Lower leg skin (tissue), 4 donors: Measurements from ENCODE around the gene TIGIT. TPM values are rescaled to one million over a fixed set of nuclear protein-coding genes. Genes with fewer than 3 reads are reported as not detected.

ENCODE experiments used
- DNase-seq, 2 donors: peaks; one replicate each; pipeline ENCODE4 v3.0.0-alpha.2; 2019; ENCODE audit warnings: low spot score in 2 of 2
- H3K4me3 ChIP-seq: fragments of 200-600 bp; sonication (generic); 2 replicates; pipeline ENCODE4 v1.5.1; 2017; ENCODE audit warnings: mild to moderate bottlenecking, low read depth; ENCODE audit not compliant: poor library complexity, severe bottlenecking
- CTCF ChIP-seq, 3 donors: fragments of 450-650 bp; IDR thresholded peaks; one replicate each; pipeline ENCODE4 v1.5.1; 2016; ENCODE audit warnings: antibody characterized with exemption in 3 of 3, mild to moderate bottlenecking in 3 of 3, moderate library complexity in 2 of 3
- POLR2A ChIP-seq, 2 donors: fragments of 450-650 bp; IDR thresholded peaks; one replicate each; pipeline ENCODE4 v1.6.1; 2016 to 2017; ENCODE audit warnings: antibody characterized with exemption in 2 of 2, mild to moderate bottlenecking in 1 of 2, moderate library complexity in 1 of 2
- WGBS, 2 donors: methylation state at CpG; one replicate each; pipeline ENCODE4 v1.1.5; 2018; 5-methylcytosine and 5-hydroxymethylcytosine counted together
- intact Hi-C: fragments of 100-400 bp; cut with DNase I; formaldehyde crosslinking; loops from one replicate; pipeline ENCODE4 v1.15.0; 2023; ENCODE audit warnings: low total_unique reads
- total RNA-seq, 4 donors: library from RNA; depleted of rRNA; stranded (reverse); fragments of >200 nt; gene quantifications; one replicate each; pipeline ENCODE4 v1.1.0, GENCODE V29; 2016

TIGIT gene
- total RNA-seq, 4 donors from 2014 or later = 1.2 TPM; not detected in 3

- intact Hi-C loops = no loop called here
- peak in 1 of 3 donors; percentile 7 for TF ChIP-seq CTCF (IDR thresholded peaks at IDR 0.05)
- TF ChIP-seq POLR2A (IDR thresholded peaks at IDR 0.05) = no peak
- WGBS, 2 donors = 59% methylated on average over 18 to 23 of the region's 23 CpGs
- peak in 1 of 2 donors; percentile 90 for DNase-seq
- H3K4me3 ChIP-seq = no peak overlapping the region
Observed at GRCh38 chr3:114290911-114291901, 2.6 kb upstream of the TIGIT start.

GRCh38 chr3:114294940-114295480, 1.2 kb downstream of the TIGIT start:
- intact Hi-C loops = no loop called here
- H3K4me3 ChIP-seq = no peak overlapping the region
- WGBS, 2 donors = 81 to 84% methylated on average over 6 of the region's 6 CpGs

GRCh38 chr3:114295946-114296345, 2.1 kb downstream of the TIGIT start:
- TF ChIP-seq POLR2A (IDR thresholded peaks at IDR 0.05) (no peak), CTCF (IDR thresholded peaks at IDR 0.05) (no peak)
- WGBS, 2 donors = 89 to 97% methylated on average over 2 of the region's 2 CpGs
- DNase-seq = no peak
- H3K4me3 ChIP-seq = no peak overlapping the region
- intact Hi-C loops = no loop called here

More at GRCh38 chr3:114294940-114295480, 1.2 kb downstream of the TIGIT start:
- no peak for DNase-seq
- TF ChIP-seq CTCF (IDR thresholded peaks at IDR 0.05) = no peak
- TF ChIP-seq POLR2A (IDR thresholded peaks at IDR 0.05) = no peak

GRCh38 chr3:114299421-114299820, 5.6 kb downstream of the TIGIT start:
- 79 to 84% methylated on average over 13 of the region's 13 CpGs for WGBS, 2 donors
- intact Hi-C loops = no loop called here
- no peak for DNase-seq

GRCh38 chr3:114299941-114300624, 6.3 kb downstream of the TIGIT start:
- WGBS, 2 donors = 86 to 89% methylated on average over 5 of the region's 5 CpGs
- TF ChIP-seq POLR2A (IDR thresholded peaks at IDR 0.05) = no peak
- no peak for TF ChIP-seq CTCF (IDR thresholded peaks at IDR 0.05)
- no peak for DNase-seq
- intact Hi-C loops = no loop called here
- H3K4me3 ChIP-seq = no peak overlapping the region

More at GRCh38 chr3:114299421-114299820, 5.6 kb downstream of the TIGIT start:
- TF ChIP-seq CTCF (IDR thresholded peaks at IDR 0.05) (no peak), POLR2A (IDR thresholded peaks at IDR 0.05) (no peak)
- H3K4me3 ChIP-seq = no peak overlapping the region
